Measurements from ENCODE around the gene C1orf167.
A peak's percentile ranks its signal among the peaks of the same experiment; 100 is the strongest.

Gene C1orf167

DNA sequence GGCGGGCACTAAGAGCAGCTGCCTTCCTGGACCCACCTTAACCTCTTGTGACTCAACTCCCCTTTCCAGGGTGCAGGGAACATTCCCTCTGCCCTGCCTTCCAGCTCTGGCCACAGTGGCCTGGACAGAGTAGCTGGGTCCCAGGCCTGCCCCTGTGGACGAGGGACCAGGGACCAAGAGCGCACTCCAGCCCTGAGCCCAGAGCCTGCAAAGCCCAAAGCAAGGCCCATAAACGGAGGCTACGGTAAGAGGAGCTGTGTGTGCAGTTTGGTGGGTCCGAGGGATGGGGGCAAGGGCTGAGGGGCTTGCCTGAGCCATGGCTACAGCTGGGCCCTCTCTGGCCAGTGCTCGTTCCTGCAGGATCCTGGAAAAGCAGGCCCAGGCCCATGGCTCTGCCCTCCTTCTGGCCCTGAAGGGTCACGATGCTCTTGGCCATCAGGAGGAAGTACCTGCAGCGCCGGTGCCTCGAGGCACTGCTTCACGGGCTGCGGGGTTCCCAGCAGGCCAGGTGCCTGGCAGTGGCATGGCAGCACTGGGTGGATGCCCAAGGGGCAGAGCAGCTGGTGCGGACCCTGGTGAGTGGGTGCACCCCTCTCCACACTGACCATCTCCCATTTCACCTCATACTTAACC, 25.9 kb downstream of the C1orf167 start:
- H3K27me3 ChIP-seq (replicated peaks in 2 of 5; ENCODE audit: control insufficient read depth in 4 of 5, insufficient read depth in 5 of 5, low read length in 4 of 5), result no peaks in the 10 kb centered on the region
- peaks cover 2 to 41% (median 30%) of the 10 kb centered on the region in 4 experiments for H3K36me3 ChIP-seq (ENCODE audit: control insufficient read depth in 4 of 4, insufficient read depth in 4 of 4, low read length in 3 of 4)
- no peak overlapping the region for H3K27ac ChIP-seq (ENCODE audit: insufficient read depth in 1 of 2, low read depth in 1 of 2, low read length in 2 of 2, poor library complexity in 1 of 2, severe bottlenecking in 2 of 2)
- ChIA-PET POLR2A (interaction anchor here (1.1 to 2.7 kb wide), 3 partner anchors 10 to 120 kb away, joined by 3 to 8 read pairs (median 5); partner anchors contain the start of genes CLCN6 and MTHFR), CTCF (interaction anchor here (0.6 to 3.1 kb wide), 4 partner anchors 9 to 160 kb away, joined by 3 to 24 read pairs (median 6); no protein-coding TSS in a partner anchor)
- peaks cover 0 to 10% (median 8%) of the 10 kb centered on the region in 4 experiments for H3K4me1 ChIP-seq (ENCODE audit: control extremely low read depth in 1 of 4, control insufficient read depth in 4 of 4, insufficient read depth in 4 of 4, low read length in 3 of 4)
- 91% methylated on average over 9 of the region's 14 CpGs for WGBS (ENCODE audit: insufficient coverage)
- no peak for DNase-seq
- H3K4me3 ChIP-seq (ENCODE audit: control insufficient read depth in 1 of 7, extremely low read depth in 1 of 7, insufficient read depth in 4 of 7, low read depth in 2 of 7, low read length in 6 of 7), result no peak overlapping the region
- no peaks in the 10 kb centered on the region for H3K9me3 ChIP-seq (ENCODE audit: control extremely low read depth in 1 of 5, control insufficient read depth in 4 of 5, insufficient read depth in 2 of 5, low read depth in 1 of 5, low read length in 4 of 5)

DNA sequence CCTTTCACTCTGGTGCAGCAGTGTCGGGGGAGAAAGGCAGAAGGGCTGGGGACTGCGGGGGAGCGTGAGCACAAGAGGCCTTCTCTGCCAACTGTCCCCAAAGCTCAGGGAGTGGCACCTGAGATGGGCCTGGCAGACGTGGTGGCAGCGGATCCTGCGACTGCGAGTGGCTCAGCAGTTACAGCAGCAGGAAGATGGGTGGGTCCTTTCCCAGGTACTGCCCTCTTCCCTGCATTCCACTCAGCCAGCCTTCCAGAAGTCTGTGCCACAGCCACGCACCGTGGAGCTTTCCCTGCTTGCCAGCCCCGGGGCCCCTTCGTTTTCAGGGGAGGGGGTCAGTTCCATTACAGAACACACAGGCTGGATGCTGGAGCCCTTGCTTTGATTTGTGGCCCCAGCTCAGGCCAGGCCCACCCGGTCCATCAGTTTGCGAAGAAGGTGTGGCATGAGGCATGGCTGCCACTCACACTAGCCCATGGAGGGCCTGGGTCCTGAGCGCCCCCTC, 26.6 kb downstream of the C1orf167 start:
- H3K4me3 ChIP-seq (ENCODE audit: control insufficient read depth in 1 of 7, extremely low read depth in 1 of 7, insufficient read depth in 4 of 7, low read depth in 2 of 7, low read length in 6 of 7), result no peak overlapping the region
- POLR2A ChIA-PET, result interaction anchor here (1.4 to 2.7 kb wide), 2 partner anchors 9 to 119 kb away, joined by 3 to 8 read pairs; no protein-coding TSS in a partner anchor
- H3K36me3 ChIP-seq (ENCODE audit: control insufficient read depth in 4 of 4, insufficient read depth in 4 of 4, low read length in 3 of 4), result peaks cover 2 to 42% (median 33%) of the 10 kb centered on the region in 4 experiments
- CTCF ChIA-PET, result interaction anchor here (0.9 to 1.8 kb wide), 4 partner anchors 9 to 22 kb away, joined by 4 to 6 read pairs (median 5); partner anchors contain the start of gene CLCN6
- WGBS (ENCODE audit: insufficient coverage), result 96% methylated on average over 12 of the region's 14 CpGs
- H3K4me1 ChIP-seq (ENCODE audit: control extremely low read depth in 1 of 4, control insufficient read depth in 4 of 4, insufficient read depth in 4 of 4, low read length in 3 of 4), result peaks cover 0 to 10% (median 8%) of the 10 kb centered on the region in 4 experiments
- H3K9me3 ChIP-seq (ENCODE audit: control extremely low read depth in 1 of 5, control insufficient read depth in 4 of 5, insufficient read depth in 2 of 5, low read depth in 1 of 5, low read length in 4 of 5), result no peaks in the 10 kb centered on the region
- no peak for DNase-seq
- H3K27me3 ChIP-seq (replicated peaks in 2 of 5; ENCODE audit: control insufficient read depth in 4 of 5, insufficient read depth in 5 of 5, low read length in 4 of 5), result no peaks in the 10 kb centered on the region
- no peak overlapping the region for H3K27ac ChIP-seq (ENCODE audit: insufficient read depth in 1 of 2, low read depth in 1 of 2, low read length in 2 of 2, poor library complexity in 1 of 2, severe bottlenecking in 2 of 2)

DNA sequence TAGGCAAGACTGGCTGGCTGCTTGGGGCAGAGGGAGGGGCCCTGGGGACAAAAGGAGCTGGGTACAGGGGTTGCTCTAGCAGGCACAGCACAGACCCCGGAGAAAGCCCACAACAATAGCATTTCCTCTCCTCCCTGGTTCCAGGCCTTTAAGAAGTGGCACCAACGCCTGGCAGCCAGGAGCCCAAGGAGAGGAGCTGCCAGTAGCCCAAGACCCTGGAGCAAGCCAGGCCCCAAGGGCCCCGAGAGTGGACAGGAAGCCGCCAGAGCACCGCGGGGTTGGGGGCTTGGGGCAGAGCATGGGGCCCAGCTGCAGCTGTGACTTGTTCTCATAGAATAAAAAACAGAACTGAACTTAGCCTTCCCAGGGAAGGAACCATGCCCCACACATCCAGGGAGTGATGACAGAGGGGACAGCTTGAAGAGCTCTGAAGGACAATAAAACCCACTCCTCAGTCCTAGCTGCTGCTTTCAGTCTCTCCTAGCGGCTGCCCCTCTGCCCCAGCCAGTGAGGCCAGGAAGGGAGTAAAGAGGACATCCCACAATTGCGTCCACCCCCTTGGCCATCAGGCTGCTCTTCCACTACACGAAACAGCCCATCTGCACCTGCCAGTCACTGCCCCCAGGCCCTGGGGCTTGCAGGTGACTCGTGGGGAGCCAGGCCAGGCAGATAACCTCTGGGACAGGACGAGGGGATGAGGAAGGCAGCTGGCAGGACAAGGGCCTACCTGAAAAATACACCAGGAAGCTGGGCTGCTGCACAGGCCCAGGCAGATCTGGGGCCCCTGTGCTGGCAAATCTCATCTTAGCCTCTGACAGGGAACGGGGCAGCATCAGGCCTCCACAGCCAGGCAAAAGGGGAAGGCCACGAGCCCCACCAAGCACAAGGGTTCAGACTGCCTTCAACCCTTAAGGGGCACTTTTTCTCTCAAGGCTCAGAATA, 27.4 kb downstream of the C1orf167 start:
- DNase-seq, result no peak
- H3K27ac ChIP-seq (ENCODE audit: insufficient read depth in 1 of 2, low read depth in 1 of 2, low read length in 2 of 2, poor library complexity in 1 of 2, severe bottlenecking in 2 of 2), result peak overlapping the region in 1 of 2 experiments; percentile 26
- CTCF ChIA-PET, result interaction anchor here (0.9 to 1.0 kb wide), 2 partner anchors 9 to 17 kb away, joined by 4 read pairs; partner anchors contain the start of gene CLCN6
- WGBS (ENCODE audit: insufficient coverage), result 87% methylated on average over 10 of the region's 13 CpGs
- no peaks in the 10 kb centered on the region for H3K9me3 ChIP-seq (ENCODE audit: control extremely low read depth in 1 of 5, control insufficient read depth in 4 of 5, insufficient read depth in 2 of 5, low read depth in 1 of 5, low read length in 4 of 5)
- H3K4me3 ChIP-seq (ENCODE audit: control insufficient read depth in 1 of 7, extremely low read depth in 1 of 7, insufficient read depth in 4 of 7, low read depth in 2 of 7, low read length in 6 of 7), result no peak overlapping the region
- no peaks in the 10 kb centered on the region for H3K27me3 ChIP-seq (replicated peaks in 2 of 5; ENCODE audit: control insufficient read depth in 4 of 5, insufficient read depth in 5 of 5, low read length in 4 of 5)
- H3K4me1 ChIP-seq (ENCODE audit: control extremely low read depth in 1 of 4, control insufficient read depth in 4 of 4, insufficient read depth in 4 of 4, low read length in 3 of 4), result peaks cover 0 to 10% (median 8%) of the 10 kb centered on the region in 4 experiments
- POLR2A ChIA-PET, result interaction anchor here (2.7 kb wide), 1 partner anchor 8 kb away, joined by 8 read pairs; no protein-coding TSS in a partner anchor
- H3K36me3 ChIP-seq (ENCODE audit: control insufficient read depth in 4 of 4, insufficient read depth in 4 of 4, low read length in 3 of 4), result peaks cover 2 to 50% (median 40%) of the 10 kb centered on the region in 4 experiments

DNA sequence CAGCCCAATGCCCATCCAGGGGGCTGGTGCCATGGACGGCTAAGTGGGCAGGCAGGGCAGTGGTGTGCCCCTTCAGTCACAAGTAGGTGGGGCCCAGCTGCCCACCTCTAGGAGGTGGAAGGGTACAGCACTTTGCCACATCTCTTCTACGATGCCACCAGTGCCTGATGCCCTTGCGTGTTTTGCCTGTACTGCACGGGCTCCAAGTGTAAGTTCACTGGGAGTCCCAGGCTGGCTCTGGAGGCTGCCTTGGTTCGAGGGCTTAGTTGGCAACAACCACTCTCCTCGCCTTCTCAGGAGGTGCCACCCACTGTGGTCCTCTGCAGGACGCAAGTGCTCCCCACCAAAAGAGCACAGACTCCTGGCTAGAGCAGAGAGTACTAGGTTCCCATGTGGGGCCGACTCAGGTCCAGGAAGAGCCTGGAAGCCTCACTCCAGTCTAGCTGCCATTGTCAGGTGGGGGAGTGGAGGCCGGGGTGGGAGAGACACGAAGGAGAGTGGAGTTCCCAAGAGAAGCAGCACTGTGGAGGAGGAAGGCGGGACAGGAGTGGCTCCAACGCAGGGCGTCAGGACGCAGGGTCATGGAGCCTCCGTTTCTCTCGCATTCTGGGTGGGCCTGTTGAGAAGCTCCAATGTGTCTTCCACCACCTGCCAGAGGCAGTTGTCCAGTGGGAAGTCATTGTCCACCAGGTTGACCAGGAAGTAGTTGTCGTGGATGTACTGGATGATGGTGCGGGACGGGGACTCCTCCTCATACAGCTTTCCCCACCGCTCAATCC, 28.3 kb downstream of the C1orf167 start:
- Histone ChIP-seq H3K4me3 (ENCODE audit: control insufficient read depth in 1 of 7, extremely low read depth in 1 of 7, insufficient read depth in 4 of 7, low read depth in 2 of 7, low read length in 6 of 7) (no peak overlapping the region), H3K27ac (ENCODE audit: insufficient read depth in 1 of 2, low read depth in 1 of 2, low read length in 2 of 2, poor library complexity in 1 of 2, severe bottlenecking in 2 of 2) (peak overlapping the region in 1 of 2 experiments; percentile 26), H3K4me1 (ENCODE audit: control extremely low read depth in 1 of 4, control insufficient read depth in 4 of 4, insufficient read depth in 4 of 4, low read length in 3 of 4) (peaks cover 0 to 2% (median under 1%) of the 10 kb centered on the region in 4 experiments), H3K27me3 (replicated peaks in 2 of 5; ENCODE audit: control insufficient read depth in 4 of 5, insufficient read depth in 5 of 5, low read length in 4 of 5) (no peaks in the 10 kb centered on the region), H3K36me3 (ENCODE audit: control insufficient read depth in 4 of 4, insufficient read depth in 4 of 4, low read length in 3 of 4) (peaks cover 2 to 59% (median 49%) of the 10 kb centered on the region in 4 experiments), H3K9me3 (ENCODE audit: control extremely low read depth in 1 of 5, control insufficient read depth in 4 of 5, insufficient read depth in 2 of 5, low read depth in 1 of 5, low read length in 4 of 5) (no peaks in the 10 kb centered on the region)
- 96% methylated on average over 16 of the region's 20 CpGs for WGBS (ENCODE audit: insufficient coverage)
- DNase-seq, result no peak
- ChIA-PET POLR2A (no interaction called here), CTCF (no interaction called here)

DNA sequence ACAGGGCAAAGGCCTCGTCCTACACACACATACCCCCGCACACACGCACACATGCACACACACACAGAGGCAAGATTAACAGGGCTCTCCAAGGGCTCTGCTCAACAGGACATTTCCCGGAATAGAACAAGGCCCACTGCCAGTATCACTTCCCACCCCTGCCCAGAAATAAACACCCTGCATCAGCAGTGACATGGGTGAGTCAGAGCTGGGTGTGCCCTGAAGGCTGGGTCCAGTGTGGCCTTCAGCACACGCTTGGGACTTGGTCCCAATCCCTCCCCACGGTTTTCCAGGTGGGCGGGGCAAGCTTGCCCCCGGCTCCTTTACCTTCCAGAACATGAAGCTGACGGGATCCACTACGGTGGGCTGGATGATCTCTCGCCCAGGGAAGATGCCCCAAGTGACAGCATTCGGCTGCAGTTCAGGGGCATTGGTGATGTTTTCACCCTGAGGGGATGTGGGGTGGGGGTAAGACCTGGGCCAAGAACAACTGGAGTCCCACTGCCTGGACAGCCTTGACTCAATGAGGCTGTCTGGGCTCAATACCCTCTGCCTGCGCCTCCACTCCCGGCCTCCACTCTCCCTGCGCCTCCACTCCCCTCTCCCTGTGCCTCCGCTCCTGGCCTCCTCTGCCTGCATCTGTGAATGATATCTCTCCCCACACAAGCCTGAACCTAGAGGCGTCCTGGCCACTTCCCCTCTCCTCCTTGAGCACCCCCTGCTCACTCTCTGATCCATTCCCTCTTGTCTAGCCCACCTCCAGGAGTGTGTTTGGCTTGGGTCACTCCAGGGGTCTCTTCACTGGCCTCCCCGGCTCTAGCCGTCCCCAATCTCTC, 29.1 kb downstream of the C1orf167 start:
- no peak overlapping the region for H3K4me3 ChIP-seq (ENCODE audit: control insufficient read depth in 1 of 7, extremely low read depth in 1 of 7, insufficient read depth in 4 of 7, low read depth in 2 of 7, low read length in 6 of 7)
- H3K9me3 ChIP-seq (ENCODE audit: control extremely low read depth in 1 of 5, control insufficient read depth in 4 of 5, insufficient read depth in 2 of 5, low read depth in 1 of 5, low read length in 4 of 5), result no peaks in the 10 kb centered on the region
- peaks cover 4 to 67% (median 56%) of the 10 kb centered on the region in 4 experiments for H3K36me3 ChIP-seq (ENCODE audit: control insufficient read depth in 4 of 4, insufficient read depth in 4 of 4, low read length in 3 of 4)
- H3K27me3 ChIP-seq (replicated peaks in 2 of 5; ENCODE audit: control insufficient read depth in 4 of 5, insufficient read depth in 5 of 5, low read length in 4 of 5), result no peaks in the 10 kb centered on the region
- H3K4me1 ChIP-seq (ENCODE audit: control extremely low read depth in 1 of 4, control insufficient read depth in 4 of 4, insufficient read depth in 4 of 4, low read length in 3 of 4), result no peaks in the 10 kb centered on the region
- H3K27ac ChIP-seq (ENCODE audit: insufficient read depth in 1 of 2, low read depth in 1 of 2, low read length in 2 of 2, poor library complexity in 1 of 2, severe bottlenecking in 2 of 2), result peak overlapping the region in 1 of 2 experiments; percentile 45
- CTCF ChIA-PET, result no interaction called here
- POLR2A ChIA-PET, result no interaction called here
- 94% methylated on average over 15 of the region's 19 CpGs for WGBS (ENCODE audit: insufficient coverage)
- no peak for DNase-seq

DNA sequence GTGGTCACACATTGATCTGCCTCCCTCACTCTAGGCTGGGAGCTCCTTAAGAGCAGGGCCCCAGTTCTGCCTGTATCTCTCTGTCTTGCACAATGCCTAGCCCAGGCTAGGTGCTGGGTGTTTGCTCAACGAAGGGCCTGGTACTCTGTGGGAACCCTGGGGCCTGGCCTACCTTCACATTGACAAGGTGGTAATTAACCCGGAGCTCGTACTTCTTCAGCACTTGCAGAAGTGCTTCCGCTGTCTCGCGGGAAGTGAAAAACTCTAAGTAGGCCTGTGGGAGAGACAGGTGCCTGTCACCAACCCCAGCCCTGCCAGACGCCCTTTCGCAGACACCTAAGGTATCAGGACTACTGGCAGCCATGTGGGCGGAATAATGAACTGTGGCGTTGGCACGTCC, 30.1 kb downstream of the C1orf167 start:
- POLR2A ChIA-PET, result interaction anchor here (1.4 kb wide), 1 partner anchor 12 kb away, joined by 3 read pairs; no protein-coding TSS in a partner anchor
- Histone ChIP-seq H3K36me3 (ENCODE audit: control insufficient read depth in 4 of 4, insufficient read depth in 4 of 4, low read length in 3 of 4) (peaks cover 4 to 74% (median 60%) of the 10 kb centered on the region in 4 experiments), H3K4me1 (ENCODE audit: control extremely low read depth in 1 of 4, control insufficient read depth in 4 of 4, insufficient read depth in 4 of 4, low read length in 3 of 4) (peaks cover 0 to 2% (median 0%) of the 10 kb centered on the region in 4 experiments), H3K27me3 (replicated peaks in 2 of 5; ENCODE audit: control insufficient read depth in 4 of 5, insufficient read depth in 5 of 5, low read length in 4 of 5) (no peaks in the 10 kb centered on the region), H3K27ac (ENCODE audit: insufficient read depth in 1 of 2, low read depth in 1 of 2, low read length in 2 of 2, poor library complexity in 1 of 2, severe bottlenecking in 2 of 2) (peak overlapping the region in 1 of 2 experiments; percentile 45), H3K4me3 (ENCODE audit: control insufficient read depth in 1 of 7, extremely low read depth in 1 of 7, insufficient read depth in 4 of 7, low read depth in 2 of 7, low read length in 6 of 7) (no peak overlapping the region), H3K9me3 (ENCODE audit: control extremely low read depth in 1 of 5, control insufficient read depth in 4 of 5, insufficient read depth in 2 of 5, low read depth in 1 of 5, low read length in 4 of 5) (no peaks in the 10 kb centered on the region)
- WGBS (ENCODE audit: insufficient coverage), result over 99% methylated on average over 11 of the region's 11 CpGs
- CTCF ChIA-PET, result interaction anchor here (0.9 to 1.3 kb wide), 2 partner anchors 12 to 100 kb away, joined by 3 read pairs; no protein-coding TSS in a partner anchor
- no peak for DNase-seq

Measured in common myeloid progenitor, CD34-positive (primary cell).